ENCODE data around the gene MPG. TPM values are rescaled to one million over a fixed set of nuclear protein-coding genes. Genes with fewer than 3 reads are reported as not detected.

The MPG gene, protein sequence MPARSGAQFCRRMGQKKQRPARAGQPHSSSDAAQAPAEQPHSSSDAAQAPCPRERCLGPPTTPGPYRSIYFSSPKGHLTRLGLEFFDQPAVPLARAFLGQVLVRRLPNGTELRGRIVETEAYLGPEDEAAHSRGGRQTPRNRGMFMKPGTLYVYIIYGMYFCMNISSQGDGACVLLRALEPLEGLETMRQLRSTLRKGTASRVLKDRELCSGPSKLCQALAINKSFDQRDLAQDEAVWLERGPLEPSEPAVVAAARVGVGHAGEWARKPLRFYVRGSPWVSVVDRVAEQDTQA
- 133 and 153 TPM in 2 replicates for total RNA-seq

DNA sequence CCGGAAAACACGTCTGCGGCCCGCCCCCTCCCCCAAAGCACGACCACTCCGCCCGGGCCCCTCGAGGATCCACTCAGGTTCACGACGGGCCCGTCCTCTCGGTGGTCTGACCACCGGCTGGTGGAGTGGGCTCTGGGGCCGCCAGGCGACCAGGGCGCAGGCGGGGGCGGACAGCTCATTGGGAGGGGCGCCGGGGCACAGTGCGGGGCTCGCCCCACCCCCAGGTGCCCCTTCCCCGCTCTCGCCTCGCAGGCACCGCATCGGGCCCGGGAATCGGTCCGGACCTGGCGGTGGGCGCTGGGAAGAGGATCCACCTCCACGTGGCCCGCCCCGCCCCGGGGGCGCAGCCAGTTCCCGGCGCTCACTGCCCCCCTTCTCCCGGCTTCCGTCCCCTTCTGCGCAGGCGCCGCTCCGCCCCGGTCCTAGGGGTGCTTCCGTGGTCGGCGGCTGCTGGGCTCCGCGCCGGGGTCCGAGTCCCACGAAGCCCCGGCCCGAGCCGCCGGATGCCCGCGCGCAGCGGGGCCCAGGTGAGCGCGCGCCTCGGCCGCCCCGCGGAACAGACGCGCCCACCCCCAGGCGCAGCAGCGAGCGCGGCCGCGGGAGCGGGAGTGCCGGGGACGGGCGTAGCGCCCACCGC is at the start of gene MPG:
Gene MPG (plus strand): TSS at position 419 of the 637 bp plus-strand sequence. CDS start 85 bp downstream, at position 504.

DNA sequence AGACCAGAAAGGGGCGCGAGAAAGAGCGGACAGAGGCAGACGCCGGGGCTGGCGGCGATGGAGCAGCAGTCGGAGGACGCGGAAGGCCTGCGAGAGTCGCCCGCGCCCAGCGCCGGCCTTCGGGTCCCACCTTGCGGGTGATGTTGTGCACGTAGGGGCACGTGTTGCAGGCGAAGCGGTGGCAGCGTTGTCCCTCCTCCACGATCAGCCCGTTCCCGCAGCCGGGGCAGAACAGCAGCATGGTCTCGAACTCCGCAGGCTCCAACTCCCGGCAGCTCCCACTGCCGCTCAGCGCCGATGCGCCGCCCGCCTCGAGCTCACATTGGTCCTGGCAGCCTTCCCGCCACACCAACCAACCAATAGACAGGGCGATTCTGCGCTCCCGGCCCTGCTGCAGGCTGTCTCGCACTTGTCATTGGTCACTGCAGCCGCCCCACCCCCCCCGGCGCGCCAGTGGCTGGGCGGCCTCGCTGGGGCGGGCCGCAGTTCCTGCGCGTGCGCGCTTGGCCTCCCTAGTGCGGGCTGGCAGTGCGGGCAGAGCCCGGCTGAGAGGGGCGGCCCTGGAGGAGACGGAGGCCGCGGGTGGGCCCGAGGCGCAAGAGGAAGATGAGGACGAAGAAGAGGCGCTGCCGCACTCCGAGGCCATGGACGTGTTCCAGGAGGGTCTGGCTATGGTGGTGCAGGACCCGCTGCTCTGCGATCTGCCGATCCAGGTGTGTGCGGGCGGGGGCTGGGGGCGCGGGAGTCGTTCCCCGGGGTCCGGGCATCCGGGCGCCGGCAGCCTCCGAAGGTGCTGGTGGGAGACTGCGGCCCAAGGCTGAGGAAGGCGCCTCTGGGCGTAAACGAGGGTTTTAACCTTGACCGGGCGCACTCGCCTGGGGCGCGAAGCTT is 24.4 kb upstream of the MPG start, which contains the start of the genes POLR3K and SNRNP25:
Gene POLR3K (minus strand): TSS at position 263 of the 891 bp plus-strand sequence. CDS start 22 bp downstream, at position 241.
Gene SNRNP25 (plus strand): TSS at position 483 of the 891 bp plus-strand sequence. CDS start 189 bp downstream, at position 672.

DNA sequence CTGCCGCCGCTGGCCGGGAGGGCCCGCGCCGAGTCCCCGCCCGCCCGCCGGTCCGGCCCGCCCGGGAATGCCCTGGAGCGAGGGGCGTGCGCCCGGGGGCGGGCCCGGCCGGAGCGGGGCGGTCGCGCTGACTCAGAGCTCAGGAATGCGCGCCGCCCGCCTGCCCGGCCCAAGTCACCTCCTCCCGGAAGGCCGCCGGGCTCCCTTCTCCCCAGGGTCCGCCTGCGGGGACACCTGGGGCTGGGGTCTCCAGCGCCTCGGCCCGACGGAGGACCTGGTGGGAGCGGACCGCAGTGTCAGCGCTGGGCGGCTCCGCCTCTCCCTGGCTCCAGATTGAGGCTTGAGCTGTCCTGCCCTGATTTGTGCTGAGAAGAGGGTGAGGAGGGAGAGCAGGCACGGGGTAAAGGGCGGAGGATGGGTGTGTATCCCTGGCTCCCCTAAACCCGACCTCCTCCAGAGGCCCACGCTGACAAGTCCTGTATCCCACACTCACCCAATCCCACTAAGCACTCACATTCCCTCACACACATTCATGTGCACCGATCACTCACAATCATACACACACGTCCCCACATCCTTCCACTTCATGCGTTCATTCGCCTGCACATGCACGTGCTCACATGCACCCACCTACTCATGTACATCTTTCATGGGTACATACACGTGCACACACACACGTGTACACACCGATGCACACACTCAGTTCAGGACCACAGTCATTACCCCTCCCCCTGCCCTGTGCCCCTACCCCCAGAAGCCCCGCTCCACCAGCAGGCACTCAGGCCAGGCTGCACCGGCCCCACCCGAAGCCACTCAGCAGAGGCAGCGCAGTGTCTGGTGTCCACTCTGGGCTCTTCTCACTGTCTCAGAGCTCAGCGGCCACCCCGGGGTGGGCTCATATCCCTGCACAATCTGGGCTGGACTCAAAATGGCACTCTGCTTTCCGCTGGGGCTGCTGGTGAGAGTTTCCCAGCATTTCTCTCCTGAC is 5.2 kb upstream of the MPG start, which contains the start of gene RHBDF1:
Gene RHBDF1 (minus strand): TSS at position 71 of the 988 bp plus-strand sequence. CDS start 7,616 bp downstream, outside the sequence.

Small RNAs within 50 kb of the gene (small RNA-seq; reads per million reads assigned to genes)
- gene Z69720.2: not detected

Other genes starting within 250 kb of the MPG start
- 0.97 and 1.1 TPM in 2 replicates for gene POLR3K, start 24.6 kb upstream of the MPG start, total RNA-seq
- gene SNRNP25, start 24.4 kb upstream of the MPG start, total RNA-seq: 9.0 and 9.6 TPM in 2 replicates
- 42.4 and 44.0 TPM in 2 replicates for gene RHBDF1, start 5.6 kb upstream of the MPG start, total RNA-seq
- gene NPRL3, start 60.4 kb downstream of the MPG start, total RNA-seq: 10.0 and 14.8 TPM in 2 replicates
- not detected in 2 replicates for gene HBZ, start 74.4 kb downstream of the MPG start, total RNA-seq
- not detected in 2 replicates for gene HBM, start 87.8 kb downstream of the MPG start, total RNA-seq
- gene HBA2, start 94.7 kb downstream of the MPG start, total RNA-seq: not detected in 2 replicates
- gene HBA1, start 98.5 kb downstream of the MPG start, total RNA-seq: not detected in 2 replicates
- gene HBQ1, start 102.2 kb downstream of the MPG start, total RNA-seq: not detected in 2 replicates
- 30.8 and 40.6 TPM in 2 replicates for gene LUC7L, start 151.2 kb downstream of the MPG start, total RNA-seq
- 84.5 and 89.4 TPM in 2 replicates for gene FAM234A, start 156.6 kb downstream of the MPG start, total RNA-seq
- gene RGS11, start 197.7 kb downstream of the MPG start, total RNA-seq: 2.2 and 3.2 TPM in 2 replicates
- gene ARHGDIG, start 202.4 kb downstream of the MPG start, total RNA-seq: not detected in 2 replicates
- not detected in 2 replicates for gene PDIA2, start 204.9 kb downstream of the MPG start, total RNA-seq

Measured in hair follicle dermal papilla cell (primary cell).